ENCODE results near the gene MYO1E. TPM values are rescaled to one million over a fixed set of nuclear protein-coding genes. Genes with fewer than 3 reads are reported as not detected.

Gene MYO1E
- total RNA-seq, 1 donor = 336 TPM

DNA sequence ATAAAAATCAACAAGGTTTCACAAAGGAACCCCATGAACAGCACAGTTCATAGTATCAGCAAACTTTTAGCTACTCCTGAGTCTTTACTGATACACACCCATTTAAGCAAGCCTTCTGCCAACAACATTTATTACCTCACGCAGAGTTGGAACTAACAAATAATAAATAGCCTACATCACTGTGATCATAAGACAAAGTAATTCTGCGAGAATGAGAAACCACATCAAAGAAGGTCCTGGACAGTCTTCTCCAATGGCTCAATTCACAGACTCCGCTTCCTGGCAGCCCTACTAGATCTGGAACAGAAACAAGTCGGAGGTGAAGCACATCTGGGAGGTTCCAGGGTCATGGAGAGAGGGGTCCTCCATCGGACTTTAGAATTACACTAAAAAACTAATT, 129.0 kb downstream of the MYO1E start:
- Histone ChIP-seq H3K9me3 (ENCODE audit: low read depth, low read length) (no peaks in the 10 kb centered on the region), H3K36me3 (ENCODE audit: insufficient read depth, low read length) (peaks cover 20% of the 10 kb centered on the region), H3K4me3 (ENCODE audit: insufficient read depth, low read length) (no peak overlapping the region), H3K27me3 (ENCODE audit: insufficient read depth, low read length) (no peaks in the 10 kb centered on the region), H3K79me2 (ENCODE audit: insufficient read depth, low read length) (peaks cover 16% of the 10 kb centered on the region), H2AFZ (ENCODE audit: low read length) (no peak overlapping the region), H3K4me2 (ENCODE audit: insufficient read depth, low read length) (no peak overlapping the region), H3K4me1 (ENCODE audit: insufficient read depth, low read length) (peaks cover 9% of the 10 kb centered on the region), H3K27ac (ENCODE audit: low read depth, low read length) (no peak overlapping the region), H4K20me1 (ENCODE audit: insufficient read depth, low read length) (no peaks in the 10 kb centered on the region)
- no peak for DNase-seq (ENCODE audit: insufficient read length, low spot score, missing footprints)
- TF ChIP-seq, protein P1, sequence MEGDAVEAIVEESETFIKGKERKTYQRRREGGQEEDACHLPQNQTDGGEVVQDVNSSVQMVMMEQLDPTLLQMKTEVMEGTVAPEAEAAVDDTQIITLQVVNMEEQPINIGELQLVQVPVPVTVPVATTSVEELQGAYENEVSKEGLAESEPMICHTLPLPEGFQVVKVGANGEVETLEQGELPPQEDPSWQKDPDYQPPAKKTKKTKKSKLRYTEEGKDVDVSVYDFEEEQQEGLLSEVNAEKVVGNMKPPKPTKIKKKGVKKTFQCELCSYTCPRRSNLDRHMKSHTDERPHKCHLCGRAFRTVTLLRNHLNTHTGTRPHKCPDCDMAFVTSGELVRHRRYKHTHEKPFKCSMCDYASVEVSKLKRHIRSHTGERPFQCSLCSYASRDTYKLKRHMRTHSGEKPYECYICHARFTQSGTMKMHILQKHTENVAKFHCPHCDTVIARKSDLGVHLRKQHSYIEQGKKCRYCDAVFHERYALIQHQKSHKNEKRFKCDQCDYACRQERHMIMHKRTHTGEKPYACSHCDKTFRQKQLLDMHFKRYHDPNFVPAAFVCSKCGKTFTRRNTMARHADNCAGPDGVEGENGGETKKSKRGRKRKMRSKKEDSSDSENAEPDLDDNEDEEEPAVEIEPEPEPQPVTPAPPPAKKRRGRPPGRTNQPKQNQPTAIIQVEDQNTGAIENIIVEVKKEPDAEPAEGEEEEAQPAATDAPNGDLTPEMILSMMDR (IDR thresholded peaks at IDR 0.05; ENCODE audit: extremely low read depth, low read depth, low read length) = no peak

DNA sequence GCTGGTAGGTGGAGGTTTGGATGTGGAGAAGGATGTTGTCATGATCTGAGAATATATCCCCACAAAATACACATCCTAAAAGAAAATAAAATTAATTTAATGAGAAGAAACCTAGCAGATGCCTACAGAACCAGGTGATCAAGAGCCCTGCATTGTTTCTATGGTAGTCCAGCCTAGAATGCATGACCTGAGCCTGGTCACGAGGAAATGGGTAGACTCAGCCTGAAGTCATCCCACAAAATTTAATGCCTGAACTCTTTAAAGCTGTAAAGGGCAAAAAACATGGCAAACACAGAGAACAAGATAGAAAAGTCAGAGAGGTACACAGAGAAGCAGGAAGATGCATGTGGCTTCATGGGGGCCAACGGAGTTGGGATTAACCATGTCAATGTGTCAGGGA, 130.0 kb downstream of the MYO1E start:
- H3K27me3 ChIP-seq (ENCODE audit: insufficient read depth, low read length) = no peaks in the 10 kb centered on the region
- TF ChIP-seq, protein P1 (IDR thresholded peaks at IDR 0.05; ENCODE audit: extremely low read depth, low read depth, low read length) = no peak
- no peak overlapping the region for H3K27ac ChIP-seq (ENCODE audit: low read depth, low read length)
- no peaks in the 10 kb centered on the region for H3K9me3 ChIP-seq (ENCODE audit: low read depth, low read length)
- no peak for DNase-seq (ENCODE audit: insufficient read length, low spot score, missing footprints)
- H3K79me2 ChIP-seq (ENCODE audit: insufficient read depth, low read length) = peaks cover 22% of the 10 kb centered on the region
- no peak overlapping the region for H3K4me2 ChIP-seq (ENCODE audit: insufficient read depth, low read length)
- H4K20me1 ChIP-seq (ENCODE audit: insufficient read depth, low read length) = no peaks in the 10 kb centered on the region
- no peak overlapping the region for H2AFZ ChIP-seq (ENCODE audit: low read length)
- H3K4me3 ChIP-seq (ENCODE audit: insufficient read depth, low read length) = no peak overlapping the region
- H3K36me3 ChIP-seq (ENCODE audit: insufficient read depth, low read length) = peaks cover 19% of the 10 kb centered on the region
- H3K4me1 ChIP-seq (ENCODE audit: insufficient read depth, low read length) = peaks cover 12% of the 10 kb centered on the region

DNA sequence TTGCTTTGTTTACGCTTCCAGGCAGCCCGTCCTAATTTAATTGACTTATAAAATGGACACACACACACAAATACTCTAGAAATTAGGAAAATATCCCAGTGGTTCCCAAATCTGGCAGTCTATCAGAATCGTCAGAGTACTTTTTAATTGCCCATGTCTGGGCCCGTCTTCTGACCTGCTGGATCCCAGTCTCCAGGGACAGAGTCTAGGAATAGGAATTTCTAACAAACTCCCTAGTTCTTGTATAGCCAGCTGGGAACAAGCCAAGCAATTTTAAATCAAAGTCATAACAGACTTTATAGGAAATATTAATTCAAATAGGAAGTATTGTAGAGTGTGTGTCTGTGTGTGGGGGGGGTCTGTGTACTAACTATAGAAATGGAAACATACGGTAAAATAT, 132.6 kb downstream of the MYO1E start:
- peak overlapping the region; percentile 12 for H3K4me2 ChIP-seq (ENCODE audit: insufficient read depth, low read length)
- no peaks in the 10 kb centered on the region for H3K27me3 ChIP-seq (ENCODE audit: insufficient read depth, low read length)
- no peak overlapping the region for H3K27ac ChIP-seq (ENCODE audit: low read depth, low read length)
- no peak overlapping the region for H3K4me3 ChIP-seq (ENCODE audit: insufficient read depth, low read length)
- peaks cover 12% of the 10 kb centered on the region for H3K36me3 ChIP-seq (ENCODE audit: insufficient read depth, low read length)
- no peak overlapping the region for H2AFZ ChIP-seq (ENCODE audit: low read length)
- no peaks in the 10 kb centered on the region for H4K20me1 ChIP-seq (ENCODE audit: insufficient read depth, low read length)
- no peaks in the 10 kb centered on the region for H3K9me3 ChIP-seq (ENCODE audit: low read depth, low read length)
- no peak for DNase-seq (ENCODE audit: insufficient read length, low spot score, missing footprints)
- peaks cover 27% of the 10 kb centered on the region for H3K79me2 ChIP-seq (ENCODE audit: insufficient read depth, low read length)
- TF ChIP-seq, protein P1 (IDR thresholded peaks at IDR 0.05; ENCODE audit: extremely low read depth, low read depth, low read length) = no peak
- peaks cover 12% of the 10 kb centered on the region for H3K4me1 ChIP-seq (ENCODE audit: insufficient read depth, low read length)

DNA sequence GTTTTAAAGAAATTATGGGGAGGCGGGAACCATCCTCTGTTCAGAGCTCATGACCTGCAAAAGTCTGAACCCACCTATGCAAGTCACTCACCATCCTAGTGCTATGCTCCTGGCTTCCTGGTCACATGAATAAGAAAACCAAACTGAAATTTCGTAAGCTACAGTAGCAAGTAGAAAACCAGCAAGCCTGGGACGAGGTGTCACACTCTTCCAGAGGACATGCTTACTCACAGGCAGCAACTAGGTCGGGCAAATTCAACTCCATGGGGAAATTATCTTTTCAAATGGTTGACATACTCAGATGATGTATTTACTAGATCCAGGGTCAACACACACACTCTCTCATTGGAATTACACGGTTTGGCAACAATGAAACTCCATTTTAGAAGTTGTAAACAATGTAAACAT, 134.7 kb downstream of the MYO1E start:
- Histone ChIP-seq H3K79me2 (ENCODE audit: insufficient read depth, low read length) (peaks cover 21% of the 10 kb centered on the region), H3K36me3 (ENCODE audit: insufficient read depth, low read length) (peaks cover 3% of the 10 kb centered on the region), H4K20me1 (ENCODE audit: insufficient read depth, low read length) (no peaks in the 10 kb centered on the region), H3K4me2 (ENCODE audit: insufficient read depth, low read length) (no peak overlapping the region), H3K9me3 (ENCODE audit: low read depth, low read length) (no peaks in the 10 kb centered on the region), H3K27ac (ENCODE audit: low read depth, low read length) (no peak overlapping the region), H3K27me3 (ENCODE audit: insufficient read depth, low read length) (no peaks in the 10 kb centered on the region), H2AFZ (ENCODE audit: low read length) (no peak overlapping the region), H3K4me1 (ENCODE audit: insufficient read depth, low read length) (peaks cover 14% of the 10 kb centered on the region), H3K4me3 (ENCODE audit: insufficient read depth, low read length) (no peak overlapping the region)
- TF ChIP-seq, protein P1 (IDR thresholded peaks at IDR 0.05; ENCODE audit: extremely low read depth, low read depth, low read length) = no peak
- DNase-seq (ENCODE audit: insufficient read length, low spot score, missing footprints) = no peak

Data from osteoblast (primary cell).